Left lung (tissue), 10 donors: ENCODE results near the gene ADAMTS8. TPM values are rescaled to one million over a fixed set of nuclear protein-coding genes. Genes with fewer than 3 reads are reported as not detected.

Experiments used
- ATAC-seq: fragments of 200-7000 bp; cut with Tn5 transposase; one replicate; pipeline ENCODE4 v1.9.1; 2020; ENCODE audit warnings: moderate library complexity
- DNase-seq, 4 donors: peaks; one replicate each; pipeline ENCODE4 v3.0.0-alpha.2; 2013 to 2020
- H3K27ac ChIP-seq, 2 donors: fragments of 200-600 bp; sonication (generic) in 1 of 2; one replicate each; pipeline versions ENCODE4 v1.5.0 to v1.8.0; 2020 to 2021
- H3K27me3 ChIP-seq, 2 donors: fragments of 200-600 bp; sonication (generic) in 1 of 2; one replicate each; pipeline versions ENCODE4 v1.5.0 to v1.8.0; 2020 to 2021
- H3K36me3 ChIP-seq, 2 donors: fragments of 200-600 bp; sonication (generic) in 1 of 2; one replicate each; pipeline versions ENCODE4 v1.5.0 to v1.8.0; 2020 to 2021
- H3K4me1 ChIP-seq, 2 donors: fragments of 200-600 bp; one replicate each; pipeline ENCODE4 v1.8.0; 2021
- H3K4me3 ChIP-seq, 2 donors: fragments of 200-600 bp; sonication (generic) in 1 of 2; one replicate each; pipeline versions ENCODE4 v1.5.0 to v1.8.0; 2020 to 2021; ENCODE audit warnings: mild to moderate bottlenecking in 1 of 2
- H3K9me3 ChIP-seq, 2 donors: fragments of 200-600 bp; sonication (generic) in 1 of 2; one replicate each; pipeline versions ENCODE4 v1.5.0 to v1.8.0; 2020 to 2021
- CTCF ChIP-seq, 2 donors: fragments of 200-600 bp; sonication (generic) in 1 of 2; IDR thresholded peaks; one replicate each; pipeline versions ENCODE4 v1.5.0 to v1.8.0; 2021; ENCODE audit warnings: antibody characterized with exemption in 2 of 2
- intact Hi-C, 2 donors: fragments of 100-400 bp; cut with DNase I; formaldehyde crosslinking; loops; one replicate each; pipeline versions ENCODE4 v1.11.2 to v1.14.2; 2022
- polyA plus RNA-seq, 6 donors: library from polyadenylated mRNA; unstranded; fragments of 120-200 nt; gene quantifications; one replicate each; pipeline ENCODE4 v1.2.1, GENCODE V29; 2013; ENCODE audit not compliant: insufficient read length in 6 of 6
- total RNA-seq, 2 donors: library from RNA; stranded (reverse); fragmentation: NEBNext Ultra II Directional; extraction: Animal tissue kit (Norgen Biotek cat#: 25700); gene quantifications; one replicate each; pipeline ENCODE4 v1.2.1, GENCODE V29; 2021
- donor health status: DM: no; HTN: yes; CAD: no.
- donor health status: DM: no; HTN: no; CAD: no.

ADAMTS8 gene
- total and polyA plus RNA-seq, 8 donors: 1.2 to 48.5 (median 5.3) TPM

DNA sequence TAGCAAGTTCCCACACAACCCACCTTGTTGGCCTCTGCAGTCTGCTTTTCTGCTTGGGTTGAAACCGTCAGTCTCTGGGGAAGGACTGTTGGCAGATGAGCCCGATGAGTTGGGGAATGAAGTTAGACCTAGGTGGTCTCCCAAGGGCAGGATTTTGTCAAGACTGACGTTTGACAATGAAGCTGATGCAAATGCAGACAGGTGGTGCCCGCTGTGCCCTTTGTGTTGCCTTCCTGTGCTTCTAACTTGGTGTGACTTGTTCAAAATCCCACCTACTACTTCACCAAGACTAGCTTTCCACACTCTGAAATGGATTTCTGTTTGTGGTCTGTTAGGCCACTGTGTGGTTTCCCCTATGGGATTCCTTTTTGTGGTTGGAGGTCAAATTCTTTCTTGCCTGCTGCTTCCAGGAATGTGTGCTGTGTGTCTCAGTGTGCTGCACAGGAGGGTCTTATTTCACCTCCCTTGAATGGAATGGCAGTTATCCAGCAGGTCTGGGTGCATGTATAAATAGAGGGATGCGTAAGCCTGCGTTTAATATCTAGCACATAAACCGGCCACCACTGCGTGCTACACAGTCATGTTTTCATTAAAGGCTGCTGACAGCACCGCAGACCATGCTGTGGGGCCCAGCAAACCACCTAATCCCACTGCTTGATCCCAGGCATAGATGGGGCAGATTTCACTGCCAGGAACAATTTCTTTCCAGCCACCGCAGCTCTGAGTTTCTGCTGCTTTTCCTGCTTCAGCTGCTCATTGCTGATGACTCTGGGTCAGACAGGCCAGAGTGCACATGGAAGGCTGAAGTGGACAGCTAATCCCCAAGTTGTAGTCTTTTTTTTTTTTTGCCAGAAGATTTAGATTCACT, 44.8 kb downstream of the ADAMTS8 start:
- ATAC-seq: no peak
- Histone ChIP-seq H3K4me3 (no peak overlapping the region), H3K4me1 (no peaks in the 10 kb centered on the region), H3K27ac (no peak overlapping the region), H3K9me3 (no peaks in the 10 kb centered on the region), H3K36me3 (no peaks in the 10 kb centered on the region), H3K27me3 (no peaks in the 10 kb centered on the region)
- intact Hi-C loops: no loop called here
- no peak for DNase-seq
- TF ChIP-seq CTCF (IDR thresholded peaks at IDR 0.05): no peak

GRCh38 chr11:130381317-130381716, 47.1 kb downstream of the ADAMTS8 start:
- Histone ChIP-seq H3K27ac (no peak overlapping the region), H3K36me3 (no peaks in the 10 kb centered on the region), H3K27me3 (no peaks in the 10 kb centered on the region), H3K4me1 (no peaks in the 10 kb centered on the region), H3K9me3 (no peaks in the 10 kb centered on the region), H3K4me3 (no peak overlapping the region)
- TF ChIP-seq CTCF (IDR thresholded peaks at IDR 0.05): no peak
- no peak for DNase-seq
- intact Hi-C loops: no loop called here
- ATAC-seq: no peak

DNA sequence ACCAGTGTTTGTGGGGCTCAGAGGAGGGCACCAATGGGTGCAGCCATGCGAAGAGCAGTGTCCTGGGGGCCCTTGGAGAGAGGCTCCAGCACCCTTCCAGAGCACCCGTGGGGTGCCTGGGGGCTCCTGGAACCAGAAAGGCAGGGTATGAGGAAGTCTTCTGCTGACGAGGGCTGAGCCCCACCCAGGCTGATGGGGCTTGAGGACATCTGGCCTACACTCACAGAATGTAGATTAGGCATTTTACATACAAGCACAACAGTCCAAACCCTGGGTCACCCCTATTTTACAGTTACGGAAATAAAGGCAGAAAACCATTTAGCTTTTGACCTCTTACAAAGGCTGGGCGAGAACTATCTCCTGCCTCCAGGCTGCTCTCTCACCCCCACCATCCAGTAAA, 47.6 kb downstream of the ADAMTS8 start:
- DNase-seq: no peak
- no peak overlapping the region for H3K4me3 ChIP-seq
- intact Hi-C loops: no loop called here
- TF ChIP-seq CTCF (IDR thresholded peaks at IDR 0.05): no peak
- no peaks in the 10 kb centered on the region for H3K36me3 ChIP-seq
- no peak for ATAC-seq
- H3K9me3 ChIP-seq: no peaks in the 10 kb centered on the region
- no peak overlapping the region for H3K27ac ChIP-seq
- no peaks in the 10 kb centered on the region for H3K4me1 ChIP-seq
- no peaks in the 10 kb centered on the region for H3K27me3 ChIP-seq

DNA sequence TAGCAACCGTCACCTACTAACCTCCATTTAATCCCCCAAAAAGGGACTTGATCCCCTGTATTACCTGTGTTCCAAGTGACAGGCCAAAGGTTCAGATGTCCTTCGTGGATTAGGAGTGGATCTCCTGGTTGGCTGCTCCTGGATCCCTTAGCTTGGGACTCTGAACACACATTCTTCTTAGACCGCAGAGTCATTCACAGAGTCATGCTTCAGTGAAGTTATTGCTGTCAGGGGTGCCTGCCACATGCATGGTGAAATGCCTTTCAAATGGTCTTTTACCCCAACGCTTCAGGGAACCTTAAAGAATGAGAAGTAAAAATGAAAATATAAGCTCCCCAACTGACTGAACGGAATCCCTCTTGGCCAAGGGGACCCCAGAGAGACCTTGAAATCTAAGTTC, 49.1 kb downstream of the ADAMTS8 start:
- intact Hi-C loops: no loop called here
- TF ChIP-seq CTCF (IDR thresholded peaks at IDR 0.05): no peak
- no peaks in the 10 kb centered on the region for H3K9me3 ChIP-seq
- no peaks in the 10 kb centered on the region for H3K36me3 ChIP-seq
- DNase-seq (no peak), ATAC-seq (no peak)
- no peak overlapping the region for H3K27ac ChIP-seq
- no peaks in the 10 kb centered on the region for H3K27me3 ChIP-seq
- no peaks in the 10 kb centered on the region for H3K4me1 ChIP-seq
- no peak overlapping the region for H3K4me3 ChIP-seq

- H3K4me1 ChIP-seq: no peaks in the 10 kb centered on the region
- H3K36me3 ChIP-seq: no peaks in the 10 kb centered on the region
- no peak overlapping the region for H3K4me3 ChIP-seq
- no peak for ATAC-seq
- H3K27me3 ChIP-seq: no peaks in the 10 kb centered on the region
- H3K9me3 ChIP-seq: no peaks in the 10 kb centered on the region
- H3K27ac ChIP-seq: no peak overlapping the region
- intact Hi-C loops: no loop called here
- DNase-seq: no peak
- TF ChIP-seq CTCF (IDR thresholded peaks at IDR 0.05): no peak
Measured at GRCh38 chr11:130370845-130371590, 57.4 kb downstream of the ADAMTS8 start.
